Measurements from ENCODE around the gene PWWP2B. TPM values are rescaled to one million over a fixed set of nuclear protein-coding genes. Genes with fewer than 3 reads are reported as not detected.

Gene PWWP2B
- total RNA-seq, 4 donors from 2014 or later: 14.5 to 35.4 (median 27.3) TPM

- Histone ChIP-seq H3K27ac (no peak overlapping the region), H3K27me3 (no peaks in the 10 kb centered on the region), H3K4me3 (replicated peaks in 1 of 3) (no peak overlapping the region), H3K4me1 (no peaks in the 10 kb centered on the region), H3K9me3 (no peaks in the 10 kb centered on the region), H3K36me3 (no peaks in the 10 kb centered on the region)
- TF ChIP-seq POLR2A (IDR thresholded peaks at IDR 0.05): no peak
- TF ChIP-seq, protein P1, sequence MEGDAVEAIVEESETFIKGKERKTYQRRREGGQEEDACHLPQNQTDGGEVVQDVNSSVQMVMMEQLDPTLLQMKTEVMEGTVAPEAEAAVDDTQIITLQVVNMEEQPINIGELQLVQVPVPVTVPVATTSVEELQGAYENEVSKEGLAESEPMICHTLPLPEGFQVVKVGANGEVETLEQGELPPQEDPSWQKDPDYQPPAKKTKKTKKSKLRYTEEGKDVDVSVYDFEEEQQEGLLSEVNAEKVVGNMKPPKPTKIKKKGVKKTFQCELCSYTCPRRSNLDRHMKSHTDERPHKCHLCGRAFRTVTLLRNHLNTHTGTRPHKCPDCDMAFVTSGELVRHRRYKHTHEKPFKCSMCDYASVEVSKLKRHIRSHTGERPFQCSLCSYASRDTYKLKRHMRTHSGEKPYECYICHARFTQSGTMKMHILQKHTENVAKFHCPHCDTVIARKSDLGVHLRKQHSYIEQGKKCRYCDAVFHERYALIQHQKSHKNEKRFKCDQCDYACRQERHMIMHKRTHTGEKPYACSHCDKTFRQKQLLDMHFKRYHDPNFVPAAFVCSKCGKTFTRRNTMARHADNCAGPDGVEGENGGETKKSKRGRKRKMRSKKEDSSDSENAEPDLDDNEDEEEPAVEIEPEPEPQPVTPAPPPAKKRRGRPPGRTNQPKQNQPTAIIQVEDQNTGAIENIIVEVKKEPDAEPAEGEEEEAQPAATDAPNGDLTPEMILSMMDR (IDR thresholded peaks at IDR 0.05): no peak
- WGBS, 2 donors: 83 to 95% methylated on average over 7 to 8 of the region's 8 CpGs
- no peak for DNase-seq
- intact Hi-C loops (cut with DNase I): no loop called here
Measured at GRCh38 chr10:132374176-132374575, 22.8 kb upstream of the PWWP2B start.

- 90 to 96% methylated on average over 2 to 4 of the region's 14 CpGs for WGBS, 2 donors
- DNase-seq: no peak
Measured at GRCh38 chr10:132374612-132375011, 22.4 kb upstream of the PWWP2B start.

GRCh38 chr10:132375116-132375794 is 21.7 kb upstream of the PWWP2B start:
- intact Hi-C loops (cut with DNase I): no loop called here
- no peaks in the 10 kb centered on the region for H3K27me3 ChIP-seq
- no peak for TF ChIP-seq POLR2A (IDR thresholded peaks at IDR 0.05)
- TF ChIP-seq, protein P1 (IDR thresholded peaks at IDR 0.05): no peak
- H3K4me1 ChIP-seq: no peaks in the 10 kb centered on the region
- no peak overlapping the region for H3K27ac ChIP-seq
- no peaks in the 10 kb centered on the region for H3K36me3 ChIP-seq
- 88% methylated on average over 26 of the region's 26 CpGs for WGBS, 2 donors
- peak in 1 of 2 donors; percentile 31 for DNase-seq
- no peaks in the 10 kb centered on the region for H3K9me3 ChIP-seq
- H3K4me3 ChIP-seq (replicated peaks in 1 of 3): no peak overlapping the region

More at GRCh38 chr10:132374612-132375011, 22.4 kb upstream of the PWWP2B start:
- no peak overlapping the region for H3K4me3 ChIP-seq (replicated peaks in 1 of 3)
- no peak overlapping the region for H3K27ac ChIP-seq
- no peaks in the 10 kb centered on the region for H3K9me3 ChIP-seq
- no peaks in the 10 kb centered on the region for H3K36me3 ChIP-seq
- H3K27me3 ChIP-seq: no peaks in the 10 kb centered on the region
- intact Hi-C loops (cut with DNase I): no loop called here
- TF ChIP-seq, protein P1 (IDR thresholded peaks at IDR 0.05): no peak
- no peak for TF ChIP-seq POLR2A (IDR thresholded peaks at IDR 0.05)
- H3K4me1 ChIP-seq: no peaks in the 10 kb centered on the region

- Histone ChIP-seq H3K36me3 (no peaks in the 10 kb centered on the region), H3K4me3 (replicated peaks in 1 of 3) (no peak overlapping the region), H3K9me3 (no peaks in the 10 kb centered on the region), H3K27me3 (no peaks in the 10 kb centered on the region), H3K4me1 (no peaks in the 10 kb centered on the region), H3K27ac (no peak overlapping the region)
- WGBS, 2 donors: 76 to 86% methylated on average over 4 of the region's 4 CpGs
- DNase-seq: no peak
- intact Hi-C loops (cut with DNase I): no loop called here
- no peak for TF ChIP-seq POLR2A (IDR thresholded peaks at IDR 0.05)
- TF ChIP-seq, protein P1 (IDR thresholded peaks at IDR 0.05): no peak
Measured at GRCh38 chr10:132375795-132376297, 21.2 kb upstream of the PWWP2B start.

DNA sequence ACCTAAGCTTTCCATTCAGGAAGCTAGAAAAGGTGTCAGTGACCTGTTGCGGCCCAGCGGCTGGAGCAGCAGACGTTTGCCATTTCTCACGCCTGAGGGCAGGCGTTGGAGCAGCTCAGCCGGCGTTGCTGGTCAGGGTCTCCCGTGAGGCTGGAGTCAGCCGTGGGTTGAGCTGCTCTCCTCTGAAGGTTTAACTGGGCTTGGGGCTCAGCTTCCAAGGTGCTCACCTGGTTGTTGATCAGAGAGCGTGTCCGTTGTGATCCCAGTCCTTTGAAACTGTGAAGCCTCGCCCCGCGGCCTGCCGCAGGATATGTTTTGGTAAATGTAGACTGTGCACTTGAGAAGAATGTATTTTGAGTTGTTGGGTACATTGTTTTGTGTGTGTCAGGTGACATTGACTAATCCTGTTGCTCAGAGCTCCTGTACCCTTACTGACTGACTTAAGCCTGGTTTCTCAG is 20.6 kb upstream of the PWWP2B start:
- no peaks in the 10 kb centered on the region for H3K36me3 ChIP-seq
- no peaks in the 10 kb centered on the region for H3K9me3 ChIP-seq
- intact Hi-C loops (cut with DNase I): no loop called here
- no peak overlapping the region for H3K27ac ChIP-seq
- no peak for DNase-seq
- WGBS, 2 donors: 86 to 91% methylated on average over 15 of the region's 15 CpGs
- TF ChIP-seq, protein P1 (IDR thresholded peaks at IDR 0.05): no peak
- TF ChIP-seq POLR2A (IDR thresholded peaks at IDR 0.05): no peak
- H3K27me3 ChIP-seq: no peaks in the 10 kb centered on the region
- H3K4me1 ChIP-seq: no peaks in the 10 kb centered on the region
- H3K4me3 ChIP-seq (replicated peaks in 1 of 3): no peak overlapping the region
